Endothelial cell of umbilical vein (primary cell): ENCODE measurements around the gene LMO1.

ENCODE experiments used
- CTCF ChIP-seq, 2 donors: IDR thresholded peaks; 1 replicate in 1 of 2; 2 replicates in 1 of 2; pipeline ENCODE4 v1.5.1; 2011; ENCODE audit warnings: low read length in 2 of 2, mild to moderate bottlenecking in 2 of 2, moderate library complexity in 2 of 2, control low read depth in 1 of 2, inconsistent platforms in 1 of 2, low read depth in 1 of 2; ENCODE audit not compliant: insufficient read depth in 1 of 2; ENCODE audit errors: extremely low read depth in 1 of 2
- JUN ChIP-seq: IDR thresholded peaks from 2 replicates; pipeline ENCODE4 v1.6.1; 2011; ENCODE audit warnings: borderline replicate concordance, low read depth; ENCODE audit not compliant: insufficient read length, insufficient read depth
- MAX ChIP-seq: IDR thresholded peaks from 2 replicates; pipeline ENCODE4 v1.6.1; 2011; ENCODE audit not compliant: insufficient read depth, insufficient read length
- POLR2AphosphoS5 ChIP-seq: IDR thresholded peaks from 2 replicates; pipeline ENCODE4 v1.6.1; 2012; ENCODE audit warnings: low read depth, mild to moderate bottlenecking, control low read depth, low read length, moderate library complexity; ENCODE audit not compliant: insufficient read depth

- no peak for TF ChIP-seq JUN
- no peak for TF ChIP-seq CTCF (IDR thresholded peaks at IDR 0.05; ENCODE audit: extremely low read depth in 1 of 2, insufficient read depth in 1 of 2, low read depth in 1 of 2, low read length in 2 of 2)
- no peak for TF ChIP-seq MAX
- no peak for TF ChIP-seq POLR2AphosphoS5
These were observed 28.0 kb upstream of the LMO1 start for GRCh38 chr11:8291421-8292350.
